ENCODE data around the gene CLEC4C. TPM values are rescaled to one million over a fixed set of nuclear protein-coding genes. Genes with fewer than 3 reads are reported as not detected.

The CLEC4C gene
- total and polyA plus RNA-seq, 2 experiments from 2014 or later: not detected

- Histone ChIP-seq H3K9me3 (ENCODE audit: low read depth) (no peaks in the 10 kb centered on the region), H3K27ac (peak within 1 kb of the TSS; percentile 68), H3K4me3 (no peak within 1 kb of the TSS), H3K36me3 (no peaks in the 10 kb centered on the region), H3K4me1 (ENCODE audit: low read depth) (peaks cover 4% of the 10 kb centered on the region), H3K27me3 (no peaks in the 10 kb centered on the region)
- no peak for DNase-seq (ENCODE audit: low read depth in 1 of 2, low spot score in 1 of 2)
- TF ChIP-seq, protein P1, sequence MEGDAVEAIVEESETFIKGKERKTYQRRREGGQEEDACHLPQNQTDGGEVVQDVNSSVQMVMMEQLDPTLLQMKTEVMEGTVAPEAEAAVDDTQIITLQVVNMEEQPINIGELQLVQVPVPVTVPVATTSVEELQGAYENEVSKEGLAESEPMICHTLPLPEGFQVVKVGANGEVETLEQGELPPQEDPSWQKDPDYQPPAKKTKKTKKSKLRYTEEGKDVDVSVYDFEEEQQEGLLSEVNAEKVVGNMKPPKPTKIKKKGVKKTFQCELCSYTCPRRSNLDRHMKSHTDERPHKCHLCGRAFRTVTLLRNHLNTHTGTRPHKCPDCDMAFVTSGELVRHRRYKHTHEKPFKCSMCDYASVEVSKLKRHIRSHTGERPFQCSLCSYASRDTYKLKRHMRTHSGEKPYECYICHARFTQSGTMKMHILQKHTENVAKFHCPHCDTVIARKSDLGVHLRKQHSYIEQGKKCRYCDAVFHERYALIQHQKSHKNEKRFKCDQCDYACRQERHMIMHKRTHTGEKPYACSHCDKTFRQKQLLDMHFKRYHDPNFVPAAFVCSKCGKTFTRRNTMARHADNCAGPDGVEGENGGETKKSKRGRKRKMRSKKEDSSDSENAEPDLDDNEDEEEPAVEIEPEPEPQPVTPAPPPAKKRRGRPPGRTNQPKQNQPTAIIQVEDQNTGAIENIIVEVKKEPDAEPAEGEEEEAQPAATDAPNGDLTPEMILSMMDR (IDR thresholded peaks at IDR 0.05; ENCODE audit: low read depth, low read length): no peak
Observed at GRCh38 chr12:7711133-7711532, 36.0 kb downstream of the CLEC4C start, which contains the start of gene DPPA3. Gene DPPA3, plus strand, starts transcription at chr12:7711433. Its CDS starts 138 bp downstream, at chr12:7711571.

- TF ChIP-seq, protein P1 (IDR thresholded peaks at IDR 0.05; ENCODE audit: low read depth, low read length): no peak
- DNase-seq (ENCODE audit: low read depth in 1 of 2, low spot score in 1 of 2): peak in 1 of 2 donors; percentile 41
- no peaks in the 10 kb centered on the region for H3K27me3 ChIP-seq
- H3K36me3 ChIP-seq: no peaks in the 10 kb centered on the region
- peaks cover 2% of the 10 kb centered on the region for H3K4me1 ChIP-seq (ENCODE audit: low read depth)
- H3K4me3 ChIP-seq: no peak overlapping the region
- H3K9me3 ChIP-seq (ENCODE audit: low read depth): no peaks in the 10 kb centered on the region
- H3K27ac ChIP-seq: peak overlapping the region; percentile 68
Observed at GRCh38 chr12:7709969-7710675, 37.1 kb downstream of the CLEC4C start.

DNA sequence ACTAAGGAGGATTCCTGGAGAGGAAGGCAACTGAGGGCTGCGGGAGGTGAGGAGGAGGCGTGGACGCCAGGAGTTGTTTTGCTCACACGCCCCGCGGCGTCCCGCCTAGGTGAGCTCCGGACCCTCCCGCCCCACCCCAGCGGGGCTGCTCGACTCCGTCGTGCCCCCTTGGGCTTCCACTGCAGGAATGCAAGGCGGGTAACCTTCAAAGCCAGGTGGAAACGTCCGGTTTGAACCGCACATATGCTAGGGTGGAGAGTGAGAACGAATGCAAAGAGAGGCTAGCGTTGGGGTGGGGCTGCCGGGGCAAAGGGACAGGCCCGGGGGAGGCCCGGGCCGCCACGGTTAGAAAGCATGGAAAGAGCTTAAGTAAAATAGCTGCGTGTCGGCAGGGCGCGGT lies 41.3 kb downstream of the CLEC4C start:
- DNase-seq (ENCODE audit: low read depth in 1 of 2, low spot score in 1 of 2): no peak

DNA sequence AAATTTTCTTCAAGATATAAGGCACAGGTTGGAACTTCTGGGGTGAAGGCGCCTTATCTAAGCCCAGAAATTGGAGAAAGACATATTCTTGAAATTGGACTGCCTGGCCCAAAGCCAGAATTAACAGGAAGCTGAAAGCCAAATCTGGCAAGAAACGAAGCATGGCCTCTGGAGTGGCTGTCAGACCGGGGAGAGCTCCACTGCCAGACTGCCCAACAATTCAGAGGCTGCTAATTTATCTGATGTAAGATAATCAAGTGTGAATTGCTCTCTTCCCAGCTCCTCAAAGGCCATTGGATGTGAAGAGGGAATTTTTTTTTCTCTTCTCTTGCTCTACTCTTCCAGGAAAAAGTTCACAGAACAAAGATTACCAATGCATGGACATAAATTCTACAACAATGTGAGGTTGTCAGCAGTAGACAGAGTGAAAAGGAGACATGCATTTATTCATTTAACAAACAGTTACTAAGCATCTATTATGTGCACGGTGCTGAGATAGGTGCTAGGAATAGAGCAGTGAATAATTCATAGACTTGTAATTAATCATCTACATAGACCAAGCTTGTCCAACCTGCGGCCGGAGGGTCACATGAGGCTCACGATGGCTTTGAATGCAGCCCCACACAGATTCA lies 51.5 kb downstream of the CLEC4C start, which contains the start of gene GDF3:
Gene GDF3 (minus strand): TSS at position 210 of the 632 bp plus-strand sequence. CDS start 47 bp downstream, at position 163.
- DNase-seq (ENCODE audit: low read depth in 1 of 2, low spot score in 1 of 2): peak; percentile 47 to 50
- no peak within 1 kb of the TSS for H3K4me3 ChIP-seq
- TF ChIP-seq, protein P1 (IDR thresholded peaks at IDR 0.05; ENCODE audit: low read depth, low read length): no peak
- peak within 1 kb of the TSS; percentile 4 for H3K27ac ChIP-seq
- H3K27me3 ChIP-seq: no peaks in the 10 kb centered on the region
- peaks cover 14% of the 10 kb centered on the region for H3K4me1 ChIP-seq (ENCODE audit: low read depth)
- H3K36me3 ChIP-seq: no peaks in the 10 kb centered on the region
- no peaks in the 10 kb centered on the region for H3K9me3 ChIP-seq (ENCODE audit: low read depth)

More for the DNA sequence above, 41.3 kb downstream of the CLEC4C start:
- Histone ChIP-seq H3K36me3 (no peaks in the 10 kb centered on the region), H3K9me3 (ENCODE audit: low read depth) (no peaks in the 10 kb centered on the region), H3K4me1 (ENCODE audit: low read depth) (peaks cover 2% of the 10 kb centered on the region), H3K4me3 (no peak overlapping the region), H3K27me3 (no peaks in the 10 kb centered on the region), H3K27ac (no peak overlapping the region)
- TF ChIP-seq, protein P1 (IDR thresholded peaks at IDR 0.05; ENCODE audit: low read depth, low read length): no peak

- Histone ChIP-seq H3K9me3 (ENCODE audit: low read depth) (no peaks in the 10 kb centered on the region), H3K4me3 (no peak overlapping the region), H3K4me1 (ENCODE audit: low read depth) (peaks cover 14% of the 10 kb centered on the region), H3K27ac (peak overlapping the region; percentile 4), H3K27me3 (no peaks in the 10 kb centered on the region), H3K36me3 (no peaks in the 10 kb centered on the region)
- peak in 1 of 2 donors; percentile 2 for DNase-seq (ENCODE audit: low read depth in 1 of 2, low spot score in 1 of 2)
- TF ChIP-seq, protein P1 (IDR thresholded peaks at IDR 0.05; ENCODE audit: low read depth, low read length): no peak
Observed at GRCh38 chr12:7695237-7695560, 52.0 kb downstream of the CLEC4C start.
